GM10847 (cell line): ENCODE results near the gene NFATC2.

Source experiments
- POLR2A ChIP-seq: IDR thresholded peaks from 2 replicates; pipeline ENCODE4 v1.6.1; 2011; ENCODE audit not compliant: insufficient read length; ENCODE audit errors: extremely low read depth

Gene NFATC2

DNA sequence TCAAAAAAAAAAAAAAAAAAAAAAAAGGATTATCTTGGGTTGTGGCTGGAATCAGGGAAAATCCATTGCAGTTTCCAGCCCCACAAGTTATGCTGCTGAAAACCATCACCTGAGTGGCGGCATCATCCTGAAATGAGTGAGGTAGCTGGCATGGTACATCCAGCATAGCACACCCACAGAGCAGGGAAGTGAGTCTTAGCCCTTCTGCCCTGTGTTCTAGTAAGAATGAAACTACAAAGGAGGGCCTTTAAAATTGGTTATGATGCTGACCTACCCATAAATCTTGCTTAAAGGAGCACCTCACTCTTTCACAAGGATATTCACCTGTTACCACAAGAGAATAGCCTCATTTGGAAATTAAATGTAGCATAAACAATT lies 119.2 kb downstream of the NFATC2 start:
- no peak for TF ChIP-seq POLR2A

DNA sequence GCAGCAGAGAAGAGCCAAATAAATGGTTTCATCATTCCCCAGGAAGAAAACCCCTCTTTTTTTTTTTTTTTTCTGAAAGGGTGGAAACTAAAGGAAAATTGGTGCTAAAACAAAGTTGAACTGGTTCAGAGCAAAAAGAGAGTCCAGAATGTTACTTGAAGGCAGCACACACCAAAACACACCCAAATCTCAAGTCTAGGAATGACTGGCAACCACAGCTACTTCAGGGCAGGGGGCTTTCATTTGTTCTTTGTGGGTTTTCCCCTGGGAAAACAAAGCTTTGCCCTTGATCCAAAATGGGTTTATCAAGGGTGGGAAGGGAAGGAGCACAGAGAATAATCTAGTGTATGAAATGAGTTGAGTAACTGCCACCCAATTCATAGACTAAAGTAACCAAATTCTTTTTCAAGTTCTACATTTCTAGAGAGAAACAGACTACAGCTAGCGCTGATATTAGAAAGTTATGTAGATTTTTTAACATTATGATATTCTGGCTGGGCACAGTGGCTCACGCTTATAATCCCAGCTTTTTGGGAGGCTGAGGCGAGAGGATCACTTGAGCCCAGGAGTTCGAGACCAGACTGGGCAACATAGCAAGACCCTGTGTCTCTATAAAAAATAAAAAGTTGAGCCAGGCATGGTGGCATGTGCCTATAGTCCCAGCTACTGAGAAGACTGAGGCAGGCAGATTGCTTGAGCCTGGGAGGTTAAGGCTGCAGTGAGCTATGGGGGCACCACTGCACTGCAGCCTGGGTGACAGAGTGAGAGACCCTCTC lies 119.8 kb downstream of the NFATC2 start:
- TF ChIP-seq POLR2A = no peak

DNA sequence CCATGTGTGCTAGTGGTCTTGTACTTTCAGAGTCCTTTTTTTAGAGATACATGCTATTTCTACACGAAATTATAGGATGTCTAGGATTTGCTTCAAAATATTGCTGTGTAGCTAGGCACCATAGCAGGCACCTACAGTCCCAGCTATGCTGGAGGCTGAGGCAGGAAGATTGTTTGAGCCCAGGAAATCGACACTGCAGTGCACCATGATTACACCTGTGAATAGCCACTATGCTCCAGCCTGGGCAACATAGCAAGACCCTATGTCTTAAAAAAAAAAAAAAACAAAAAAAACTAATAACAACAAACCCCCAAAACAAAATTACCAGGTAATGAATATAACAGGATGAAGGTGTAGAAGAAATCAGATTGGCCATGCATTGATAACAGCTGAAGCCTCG lies 121.7 kb downstream of the NFATC2 start:
- TF ChIP-seq POLR2A = no peak

- TF ChIP-seq POLR2A = no peak
Measured at GRCh38 chr20:51420111-51420510, 122.4 kb downstream of the NFATC2 start.

DNA sequence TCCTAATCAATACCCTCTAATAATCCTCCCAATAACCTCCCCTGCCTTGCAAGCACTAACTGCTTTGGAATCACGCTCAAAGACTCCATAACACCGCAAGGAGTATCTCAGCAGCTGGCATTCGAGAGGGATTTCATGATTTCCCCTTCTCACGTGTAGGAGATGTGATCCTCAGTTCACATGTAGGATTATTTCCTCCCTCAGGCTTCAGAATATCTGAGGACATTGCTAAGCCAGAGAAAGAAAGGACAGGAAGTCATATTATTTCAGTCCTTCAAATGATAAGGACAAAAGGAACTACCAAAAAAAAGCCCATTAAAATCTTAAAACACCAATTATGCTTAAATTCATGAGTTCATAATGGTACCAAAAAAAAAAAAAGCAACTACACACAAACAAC lies 122.9 kb downstream of the NFATC2 start:
- TF ChIP-seq POLR2A = no peak

DNA sequence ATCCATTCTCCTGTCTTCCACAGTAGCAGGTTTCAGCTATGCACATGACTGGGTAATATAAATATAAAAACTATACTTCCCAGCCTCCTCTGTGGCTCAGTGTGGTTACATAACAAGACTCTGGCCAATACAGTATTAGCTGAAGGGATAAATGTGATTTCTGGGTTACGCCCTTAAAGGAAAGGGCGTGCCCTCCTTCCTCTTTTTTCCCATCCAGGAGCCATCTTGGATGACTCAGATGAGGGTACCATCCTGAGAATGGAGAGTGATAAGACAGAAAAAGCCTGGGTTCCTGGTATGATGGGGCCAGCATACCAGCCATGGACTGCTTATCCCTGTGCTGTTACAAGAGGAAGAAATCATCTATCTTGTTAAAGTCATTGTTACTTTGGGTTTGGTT lies 123.3 kb downstream of the NFATC2 start:
- TF ChIP-seq POLR2A = no peak

GRCh38 chr20:51418137-51418529 lies 124.4 kb downstream of the NFATC2 start:
- no peak for TF ChIP-seq POLR2A

- TF ChIP-seq POLR2A = no peak
Measured at GRCh38 chr20:51417250-51418136, 125.0 kb downstream of the NFATC2 start.

GRCh38 chr20:51416532-51417249 lies 125.8 kb downstream of the NFATC2 start:
- TF ChIP-seq POLR2A = no peak

DNA sequence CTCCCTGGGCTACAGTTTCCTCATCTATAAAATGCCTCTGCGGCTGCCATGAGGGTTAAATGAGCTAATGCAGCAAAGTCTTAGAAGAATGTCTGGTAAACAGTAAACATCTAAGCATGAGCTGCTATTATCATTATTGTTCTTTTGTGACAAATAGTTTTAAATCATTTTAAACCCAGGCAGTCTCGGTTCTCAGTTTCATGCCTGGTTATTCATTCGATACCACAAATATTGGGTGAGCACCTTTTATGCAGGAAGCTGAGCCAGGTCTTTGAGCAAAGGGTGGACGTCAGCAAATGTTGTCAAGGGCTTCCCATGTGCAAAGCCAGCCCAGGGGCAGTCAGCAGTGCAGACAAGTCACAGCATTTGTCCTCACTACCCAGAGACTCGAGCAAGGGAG lies 128.7 kb downstream of the NFATC2 start:
- no peak for TF ChIP-seq POLR2A

DNA sequence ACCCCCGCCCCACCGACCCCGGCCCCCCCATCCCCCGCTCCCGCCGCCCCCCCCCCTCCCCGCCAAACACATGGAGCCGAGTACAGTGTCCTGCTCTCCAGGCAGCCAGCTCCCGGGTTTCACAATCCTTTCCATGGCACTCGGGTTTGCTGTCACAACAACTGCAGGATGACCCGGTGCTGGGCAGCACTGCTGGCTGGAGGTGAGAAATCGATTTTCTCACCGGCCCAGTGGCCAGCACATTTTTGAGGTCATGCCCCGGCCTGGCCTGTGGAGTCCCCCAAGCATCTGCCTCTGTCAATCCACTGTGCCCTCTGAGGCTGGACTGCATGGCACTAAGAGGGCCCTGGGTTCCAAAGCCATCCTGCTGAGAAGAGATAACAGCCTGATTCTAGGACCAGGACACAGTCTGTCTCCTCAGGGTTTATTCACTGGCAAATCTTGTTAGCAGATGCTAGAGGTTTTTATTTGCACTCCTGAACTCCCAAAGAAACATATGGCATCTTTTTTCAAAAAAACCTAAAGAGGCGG lies 129.5 kb downstream of the NFATC2 start:
- no peak for TF ChIP-seq POLR2A

DNA sequence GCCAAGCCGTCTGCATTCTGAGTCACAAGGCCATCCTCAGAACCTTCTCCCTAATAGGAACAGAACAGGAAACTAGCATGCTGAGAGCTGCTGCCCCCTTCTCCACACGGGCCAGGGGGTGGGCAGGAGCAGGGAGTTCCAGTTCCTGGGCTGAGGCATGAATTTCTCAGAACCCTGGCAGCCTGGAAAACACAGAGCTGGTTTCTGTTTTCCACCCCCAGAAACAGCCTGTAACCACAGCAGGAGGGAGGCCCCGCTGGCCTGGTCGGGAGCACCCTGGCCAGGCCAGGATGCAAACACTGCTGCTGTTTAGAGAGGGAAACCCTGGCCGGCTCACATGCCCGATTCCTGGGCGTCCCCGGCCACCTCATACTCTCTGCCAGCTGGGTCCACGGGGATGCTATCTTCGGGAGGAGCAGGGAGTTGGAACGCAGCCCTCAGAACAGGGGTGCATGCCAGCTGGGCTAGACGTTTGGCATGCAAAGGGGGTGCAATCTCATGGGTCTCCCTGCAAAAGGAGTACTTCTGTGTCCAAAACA lies 130.1 kb downstream of the NFATC2 start:
- TF ChIP-seq POLR2A = no peak

- TF ChIP-seq POLR2A = no peak
Measured at GRCh38 chr20:51411870-51412269, 130.6 kb downstream of the NFATC2 start.

DNA sequence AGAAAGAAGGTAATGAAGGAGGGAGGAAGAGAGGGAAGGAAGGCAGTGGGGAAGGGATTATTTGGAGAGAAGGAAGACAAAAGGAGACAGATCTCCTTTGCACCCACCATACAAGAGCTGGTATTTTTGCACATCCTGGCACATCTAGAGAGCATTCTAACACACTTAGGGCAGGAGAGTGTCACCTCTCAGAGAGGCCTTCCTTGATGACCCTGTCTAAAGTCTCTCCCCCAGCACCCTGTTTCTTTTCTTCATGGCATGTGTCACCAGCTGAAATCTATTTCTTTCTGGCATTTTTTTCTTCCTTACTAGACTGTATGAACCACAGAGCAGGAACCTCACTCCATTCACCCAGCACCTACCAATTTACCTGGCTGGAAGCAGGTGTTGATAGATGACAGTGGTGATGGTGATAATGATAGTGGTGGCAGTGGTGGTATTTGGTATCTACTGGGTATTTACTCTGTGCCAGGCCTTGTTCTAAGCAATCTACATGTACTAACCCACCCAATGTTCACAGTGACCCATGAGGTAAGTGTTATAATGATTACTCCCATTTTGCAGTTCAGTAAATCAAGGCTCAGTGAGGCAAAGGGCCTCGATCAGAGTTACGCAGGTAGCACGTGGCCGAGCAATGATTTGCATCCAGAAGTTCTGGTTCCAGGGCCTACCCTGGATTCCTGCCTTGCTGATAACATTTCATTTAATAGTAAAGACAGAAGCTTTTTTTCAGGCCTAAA lies 131.8 kb downstream of the NFATC2 start:
- TF ChIP-seq POLR2A = no peak
